ES-I3 (cell line): Measurements from ENCODE around the gene PDE11A.

Source experiments
- H3K36me3 ChIP-seq: 2 replicates; pipeline ENCODE4 v1.6.1; 2013; ENCODE audit warnings: mild to moderate bottlenecking, low read length, control low read depth, moderate library complexity; ENCODE audit not compliant: insufficient read depth
- H3K4me1 ChIP-seq: 2 replicates; pipeline ENCODE4 v1.6.1; 2013; ENCODE audit warnings: mild to moderate bottlenecking, control low read depth, low read length; ENCODE audit not compliant: insufficient read depth
- H3K9ac ChIP-seq: 2 replicates; pipeline ENCODE4 v1.6.1; 2013; ENCODE audit warnings: low read depth, mild to moderate bottlenecking, low read length, moderate library complexity
- H3K9me3 ChIP-seq: 2 replicates; pipeline ENCODE4 v1.6.1; 2013; ENCODE audit warnings: mild to moderate bottlenecking, low read length, moderate library complexity; ENCODE audit not compliant: control insufficient read depth, insufficient read depth

Gene PDE11A

DNA sequence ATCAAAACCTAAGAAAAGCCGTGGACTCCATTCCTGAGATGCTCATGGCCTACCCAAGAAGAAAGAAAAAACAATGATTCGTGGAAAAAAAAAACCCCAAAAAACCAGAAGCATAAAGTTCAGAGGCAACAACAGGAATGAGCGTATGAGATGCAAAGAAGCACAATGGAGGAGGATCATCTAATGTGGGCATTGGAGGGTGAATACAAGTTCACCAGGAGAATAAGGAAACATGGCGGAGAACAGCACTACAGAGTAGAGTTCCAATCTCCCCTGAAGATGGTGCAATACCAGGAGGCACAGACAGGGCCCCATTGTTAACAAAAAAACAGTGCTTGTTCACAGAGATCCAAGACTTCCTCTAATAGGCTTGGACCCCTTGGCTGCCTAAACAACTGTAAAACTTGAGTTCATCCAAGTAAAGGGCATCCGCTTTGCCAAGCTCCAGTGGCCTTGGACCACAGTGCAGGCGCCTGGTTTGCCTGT is 337.2 kb downstream of the PDE11A start:
- H3K9ac ChIP-seq = no peak overlapping the region
- H3K9me3 ChIP-seq = no peaks in the 10 kb centered on the region
- H3K36me3 ChIP-seq = no peaks in the 10 kb centered on the region
- peaks cover 2% of the 10 kb centered on the region; the same call in 1 of the 2 replicates for H3K4me1 ChIP-seq

DNA sequence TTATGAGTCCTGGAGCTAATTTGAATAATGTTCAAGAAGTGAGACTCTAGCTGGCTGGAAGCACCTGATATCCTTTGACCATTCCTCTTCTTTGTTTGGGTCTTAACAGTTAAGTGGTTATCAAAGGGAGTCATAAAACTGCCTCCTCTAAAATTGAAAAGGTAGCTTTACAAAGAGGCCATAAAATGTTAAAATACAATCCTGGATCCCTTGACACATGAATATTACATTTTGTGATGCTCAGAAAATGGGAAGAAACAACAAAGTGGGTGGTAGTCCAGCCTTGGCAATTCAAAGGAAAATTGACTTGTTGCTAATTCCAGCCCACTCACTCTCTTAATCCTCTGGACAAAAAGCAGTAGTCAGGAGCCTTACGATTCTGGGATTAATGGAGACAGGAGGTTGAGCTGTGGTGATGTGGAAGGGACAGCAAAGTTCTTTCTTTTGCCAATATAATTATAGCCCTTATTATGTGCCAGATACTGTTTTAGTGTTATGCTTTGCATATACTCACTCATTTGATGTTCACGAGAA is 339.2 kb downstream of the PDE11A start:
- Histone ChIP-seq H3K36me3 (no peaks in the 10 kb centered on the region), H3K9me3 (no peaks in the 10 kb centered on the region), H3K9ac (no peak overlapping the region), H3K4me1 (peaks cover 2% of the 10 kb centered on the region; the same call in 1 of the 2 replicates)

DNA sequence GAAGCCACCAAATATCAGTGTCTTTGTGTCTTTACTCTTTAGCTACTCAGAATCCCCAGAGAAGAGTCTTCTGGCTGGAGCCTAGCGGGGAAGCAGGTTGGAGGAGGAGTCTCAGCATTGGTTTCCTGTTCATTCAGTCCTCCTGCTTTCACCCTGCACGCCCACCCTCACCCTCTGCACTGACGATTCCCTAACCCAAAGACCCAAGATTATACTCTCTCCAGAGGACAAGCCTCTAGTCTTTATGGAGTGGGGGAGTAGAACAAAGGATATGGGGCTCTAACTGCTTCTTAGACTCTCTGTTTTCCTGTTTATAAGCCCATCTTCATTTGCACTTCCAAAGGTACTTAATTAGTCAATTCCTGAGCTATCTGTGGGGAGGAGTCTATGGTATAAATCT is 341.2 kb downstream of the PDE11A start:
- H3K36me3 ChIP-seq = no peaks in the 10 kb centered on the region
- H3K9ac ChIP-seq = no peak overlapping the region
- peaks cover 2% of the 10 kb centered on the region; the same call in 1 of the 2 replicates for H3K4me1 ChIP-seq
- H3K9me3 ChIP-seq = no peaks in the 10 kb centered on the region

DNA sequence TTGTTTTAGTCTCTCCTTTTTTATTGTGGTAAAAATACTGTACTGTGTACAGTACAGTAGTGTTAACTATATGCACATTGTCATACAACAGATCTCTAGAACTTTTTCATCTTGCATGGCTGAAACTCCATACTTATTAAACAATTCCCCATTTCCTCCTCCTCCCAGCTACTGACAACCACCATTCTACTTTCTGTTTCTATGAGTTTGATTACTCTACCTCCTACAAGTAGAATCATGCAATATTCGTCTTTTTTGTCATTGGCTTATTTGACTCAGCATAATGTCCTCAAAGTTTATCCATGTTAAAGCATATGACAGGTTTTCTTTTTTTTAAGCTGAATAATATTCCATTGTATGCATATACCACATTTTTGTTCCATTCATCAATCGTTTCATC is 341.8 kb downstream of the PDE11A start:
- H3K9ac ChIP-seq = no peak overlapping the region
- no peaks in the 10 kb centered on the region for H3K36me3 ChIP-seq
- no peaks in the 10 kb centered on the region for H3K9me3 ChIP-seq
- peaks cover 2% of the 10 kb centered on the region; the same call in 1 of the 2 replicates for H3K4me1 ChIP-seq

DNA sequence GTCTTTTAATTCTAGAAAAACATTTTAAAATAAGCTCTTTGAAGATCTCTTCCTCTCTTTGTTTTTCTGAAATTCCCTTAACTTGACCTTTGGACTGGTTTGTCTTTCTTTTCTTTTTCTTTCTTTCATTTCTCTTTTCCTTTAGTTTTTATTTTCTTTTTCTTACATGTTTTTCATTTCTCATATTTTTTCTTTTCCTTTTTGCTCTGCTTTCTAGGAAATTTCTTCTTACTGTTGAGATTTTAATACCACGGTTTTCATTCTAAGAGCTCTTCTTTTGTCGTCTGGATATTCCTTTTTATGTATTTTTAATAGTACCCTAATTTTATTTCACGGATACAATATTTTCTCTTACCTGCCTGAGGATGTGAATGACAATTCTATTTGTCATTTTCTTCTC is 342.2 kb downstream of the PDE11A start:
- no peaks in the 10 kb centered on the region for H3K36me3 ChIP-seq
- peaks cover 2% of the 10 kb centered on the region; the same call in 1 of the 2 replicates for H3K4me1 ChIP-seq
- no peaks in the 10 kb centered on the region for H3K9me3 ChIP-seq
- no peak overlapping the region for H3K9ac ChIP-seq

DNA sequence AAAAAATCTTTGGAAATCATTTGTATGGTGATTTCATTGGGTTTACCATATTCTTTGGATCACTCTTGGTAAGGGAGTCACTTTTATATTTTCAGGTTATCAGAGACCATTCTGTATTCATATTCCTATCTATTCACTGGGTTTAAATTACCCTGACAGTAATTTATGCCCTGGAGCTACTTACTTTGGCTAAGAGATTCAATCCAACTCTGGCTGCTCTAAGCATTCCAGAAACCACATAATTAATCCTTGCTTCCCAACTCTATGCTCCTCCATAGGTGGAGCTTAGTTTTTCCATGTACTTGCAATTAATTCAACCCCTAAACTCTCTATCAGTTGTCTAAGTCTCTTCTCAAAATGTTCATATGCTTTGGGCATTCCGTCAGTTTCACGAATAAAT is 343.7 kb downstream of the PDE11A start:
- Histone ChIP-seq H3K9ac (no peak overlapping the region), H3K36me3 (no peaks in the 10 kb centered on the region), H3K9me3 (no peaks in the 10 kb centered on the region), H3K4me1 (peaks cover 7% of the 10 kb centered on the region)

DNA sequence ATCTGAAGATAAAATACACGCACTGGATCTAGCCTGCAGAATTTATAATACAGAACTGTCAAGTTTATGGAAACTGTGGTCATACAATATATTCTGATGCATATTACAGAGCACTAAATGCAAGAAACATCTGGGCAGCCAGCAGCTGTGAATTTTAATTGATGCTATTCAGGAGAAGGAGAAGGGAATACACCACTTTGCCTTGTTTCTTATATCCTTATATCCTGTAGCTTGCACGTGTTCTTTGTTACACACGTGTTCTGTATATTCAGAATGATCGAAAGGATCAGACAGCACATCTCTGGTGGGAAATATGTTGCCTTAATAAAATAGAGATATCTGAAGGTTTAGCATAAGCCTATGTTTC is 344.2 kb downstream of the PDE11A start:
- Histone ChIP-seq H3K36me3 (no peaks in the 10 kb centered on the region), H3K9ac (no peak overlapping the region), H3K4me1 (peaks cover 7% of the 10 kb centered on the region), H3K9me3 (no peaks in the 10 kb centered on the region)

DNA sequence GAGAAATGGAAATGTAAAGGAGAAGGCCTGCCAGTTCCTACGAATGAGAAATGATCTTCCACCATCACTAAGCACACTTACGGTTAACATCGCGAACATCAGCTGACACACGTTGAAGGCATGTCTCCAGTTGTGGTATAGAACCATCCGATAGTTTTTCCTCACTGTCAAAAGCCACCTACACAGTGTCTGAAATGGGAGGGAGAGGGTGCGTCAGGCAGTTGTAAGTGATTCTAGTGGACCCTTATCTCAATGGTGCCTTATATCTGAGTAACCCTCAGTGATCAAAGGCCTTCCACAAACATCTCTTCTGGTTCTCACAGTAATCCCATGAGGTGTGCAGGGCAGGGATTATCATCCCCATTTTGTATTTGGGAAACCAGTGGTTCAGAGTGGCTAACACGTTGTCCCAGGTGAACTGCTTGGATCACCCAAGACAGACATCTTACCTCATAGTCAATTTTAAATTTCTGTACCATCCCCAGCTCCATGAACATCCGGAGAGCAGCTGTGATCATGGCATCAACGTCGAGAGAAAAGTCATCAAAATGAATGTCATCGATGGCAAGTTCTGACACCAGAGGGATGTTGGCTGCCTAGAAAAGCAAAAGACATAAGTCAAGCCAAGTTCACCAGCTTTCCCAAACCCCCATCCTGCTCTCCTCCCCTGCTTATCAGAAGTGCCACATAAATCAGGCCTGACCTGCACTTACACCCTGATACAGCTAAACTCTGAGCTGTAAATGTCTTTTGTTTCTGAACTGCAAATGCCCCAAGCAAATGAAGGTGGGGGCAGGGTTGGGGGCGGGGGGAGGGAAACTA is 344.8 kb downstream of the PDE11A start:
- no peaks in the 10 kb centered on the region for H3K9me3 ChIP-seq
- H3K4me1 ChIP-seq = peaks cover 7% of the 10 kb centered on the region
- no peaks in the 10 kb centered on the region for H3K36me3 ChIP-seq
- H3K9ac ChIP-seq = no peak overlapping the region

DNA sequence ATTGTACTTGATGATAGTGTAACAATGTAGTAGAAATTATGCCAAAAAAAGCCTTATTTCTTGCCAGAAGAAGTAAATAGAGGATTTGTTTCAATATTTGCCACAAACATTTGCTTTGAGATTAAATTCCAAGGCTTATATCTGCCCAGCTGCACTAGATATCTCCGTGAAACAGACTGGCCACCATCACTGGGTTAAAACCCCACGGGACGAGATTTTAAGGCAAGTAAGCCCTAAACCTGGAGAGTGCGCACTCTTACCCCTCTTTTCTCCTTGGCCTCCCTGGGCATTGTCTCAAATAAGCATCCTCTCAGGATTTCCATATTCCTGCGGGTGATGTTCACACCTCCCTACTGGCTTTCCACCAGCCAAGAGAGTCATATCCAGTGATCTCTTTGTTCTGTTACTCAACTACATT is 345.6 kb downstream of the PDE11A start:
- Histone ChIP-seq H3K4me1 (peaks cover 7% of the 10 kb centered on the region), H3K9me3 (no peaks in the 10 kb centered on the region), H3K36me3 (no peaks in the 10 kb centered on the region), H3K9ac (no peak overlapping the region)

DNA sequence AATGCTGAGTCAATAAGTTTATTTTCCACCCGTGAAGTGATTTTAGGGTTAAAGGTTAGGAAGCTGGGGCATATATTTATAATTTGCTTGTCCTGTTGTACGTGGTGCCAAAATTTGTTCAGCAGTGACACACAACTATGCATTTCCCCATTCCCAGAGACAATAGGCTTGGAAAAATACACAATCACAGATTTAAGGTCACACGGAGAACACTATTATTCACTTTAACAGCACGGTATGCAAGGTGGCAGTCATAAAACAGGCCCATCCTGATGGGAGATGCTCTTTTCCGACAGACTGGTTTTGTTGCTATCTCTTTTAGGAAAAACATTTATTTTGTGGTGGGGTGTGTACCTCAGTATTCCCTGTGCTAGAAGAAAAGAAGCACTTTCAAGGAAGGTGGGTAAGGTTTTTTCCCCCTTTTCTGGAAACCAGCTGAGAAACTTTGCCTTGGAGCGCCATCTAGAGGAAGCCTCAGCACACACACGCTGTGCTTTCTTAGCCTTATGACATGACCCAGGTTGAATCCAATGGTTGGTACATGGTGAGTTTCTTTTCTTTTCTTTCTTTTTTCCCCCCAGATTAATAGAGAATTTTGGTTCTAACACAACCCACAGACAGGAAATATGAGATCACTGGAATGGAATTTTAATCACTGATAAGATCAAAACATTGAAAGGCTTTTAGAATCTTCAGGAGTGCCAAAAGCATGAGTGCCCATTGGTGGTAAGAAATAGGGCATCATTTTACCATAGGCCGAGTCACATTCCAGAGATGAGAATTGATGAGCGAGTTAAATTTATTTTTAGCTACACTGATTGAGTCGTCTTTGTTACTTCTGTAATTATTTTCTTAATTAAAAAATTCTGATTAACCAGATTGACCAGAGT is 347.9 kb downstream of the PDE11A start:
- H3K9me3 ChIP-seq = no peaks in the 10 kb centered on the region

DNA sequence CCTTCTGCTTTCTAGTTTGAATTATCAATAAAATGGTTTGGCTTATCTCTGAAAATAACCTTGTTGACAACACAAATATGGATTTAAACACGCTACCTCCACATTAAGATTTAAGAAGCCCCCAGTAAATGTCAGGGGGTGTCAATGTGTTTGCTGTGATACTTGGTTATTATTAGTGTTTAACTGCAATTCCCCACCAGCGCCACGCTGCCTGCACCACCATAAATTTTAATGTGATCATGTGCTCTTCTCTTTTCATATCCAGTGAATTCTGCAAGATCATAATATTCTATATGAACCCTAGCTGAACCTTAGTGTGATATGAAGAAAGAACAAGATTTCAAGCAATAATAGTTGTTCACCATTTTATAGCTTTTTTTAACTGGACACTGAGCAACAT is 349.3 kb downstream of the PDE11A start:
- peaks cover 5% of the 10 kb centered on the region; the same call in 1 of the 2 replicates for H3K4me1 ChIP-seq
- H3K36me3 ChIP-seq = no peaks in the 10 kb centered on the region
- no peak overlapping the region for H3K9ac ChIP-seq
- no peaks in the 10 kb centered on the region for H3K9me3 ChIP-seq

More for the DNA sequence above, 347.9 kb downstream of the PDE11A start:
- Histone ChIP-seq H3K36me3 (no peaks in the 10 kb centered on the region), H3K9ac (no peak overlapping the region), H3K4me1 (peaks cover 5% of the 10 kb centered on the region; the same call in 1 of the 2 replicates)

DNA sequence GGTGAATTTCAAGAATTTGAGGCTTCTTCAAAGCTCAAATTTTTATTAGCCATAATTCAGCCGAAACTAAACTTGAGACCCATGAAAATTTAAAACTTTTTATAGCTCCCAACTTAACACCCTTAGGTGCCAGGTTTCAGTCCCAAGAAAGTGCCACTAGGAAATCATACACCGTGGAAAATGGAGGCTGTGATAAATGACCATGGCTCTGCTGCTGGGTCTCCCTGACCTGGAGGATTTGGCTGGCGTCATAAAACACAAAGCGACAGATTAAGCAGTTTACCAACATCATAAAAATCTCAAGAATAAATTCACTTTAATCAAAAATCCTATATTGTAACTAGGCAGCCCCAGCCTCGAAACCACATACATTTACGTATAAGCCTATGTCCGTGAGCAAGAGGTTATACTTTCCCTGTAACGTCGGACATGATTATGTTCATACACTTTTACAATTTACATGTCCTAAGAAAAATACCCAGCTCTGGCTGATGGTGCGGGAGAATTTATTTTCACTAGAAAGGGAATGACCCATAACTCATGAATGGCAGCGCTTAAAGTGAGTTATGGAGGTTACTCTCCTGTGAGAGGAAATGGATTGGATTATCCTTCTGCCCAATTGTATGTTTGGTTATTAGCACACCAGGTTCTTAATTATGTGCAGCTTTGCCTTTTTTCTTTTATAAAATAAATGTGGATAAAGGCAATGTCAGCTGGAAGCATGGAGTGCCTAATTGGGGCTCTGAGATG is 350.6 kb downstream of the PDE11A start:
- Histone ChIP-seq H3K9me3 (no peaks in the 10 kb centered on the region), H3K4me1 (peaks cover 5% of the 10 kb centered on the region; the same call in 1 of the 2 replicates), H3K9ac (no peak overlapping the region), H3K36me3 (no peaks in the 10 kb centered on the region)

DNA sequence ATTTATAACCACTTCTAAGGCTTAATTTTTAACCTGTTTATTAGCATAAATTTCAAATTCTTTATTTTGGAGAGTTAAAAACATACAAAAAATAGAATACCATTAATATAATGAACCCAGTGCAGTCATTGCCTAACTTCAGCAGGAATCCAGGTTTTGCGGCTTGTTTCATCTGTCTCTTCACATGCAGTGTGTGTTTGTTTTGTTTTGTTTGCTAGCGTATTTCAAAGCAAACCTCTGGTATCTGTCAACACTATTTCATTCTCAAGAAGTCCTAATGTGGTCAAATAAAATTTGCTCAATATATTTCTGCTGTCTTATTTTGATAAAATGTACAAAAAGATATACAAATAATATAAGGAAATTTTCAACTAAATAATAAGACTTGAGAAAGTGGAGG is 351.5 kb downstream of the PDE11A start:
- no peaks in the 10 kb centered on the region for H3K36me3 ChIP-seq
- H3K9me3 ChIP-seq = no peaks in the 10 kb centered on the region
- no peak overlapping the region for H3K9ac ChIP-seq
- H3K4me1 ChIP-seq = peaks cover 5% of the 10 kb centered on the region; the same call in 1 of the 2 replicates
